A549 (cell line): ENCODE measurements around the gene DTD1. TPM values are rescaled to one million over a fixed set of nuclear protein-coding genes. Genes with fewer than 3 reads are reported as not detected.
"Not testable (repeated sequence)": the region's sequence is repeated elsewhere in the genome, so short reads cannot be mapped to it uniquely, and the experiment has no call there.

Source experiments
- ATAC-seq, 2 experiments: fragments of 200-7000 bp in 1 of 2; fragments of >200 bp in 1 of 2; cut with Nextera tagmentation in 1 of 2; cut with Tn5 transposase in 1 of 2; 3 replicates each; pipeline versions ENCODE4 v1.8.0 to v1.9.1; 2018 to 2020; ENCODE audit warnings: mild to moderate bottlenecking in 1 of 2, moderate library complexity in 1 of 2
- CTCF ChIA-PET: fragments of 300-600 bp; sonication (Branson Sonifier 250); formaldehyde crosslinking; extraction: SDS; loops from one replicate; lab custom pipeline; 2021; ENCODE audit warnings: antibody characterized with exemption, inconsistent platforms; lab: Yijun Ruan, JAX
- POLR2A ChIA-PET: fragments of 350-600 bp; formaldehyde crosslinking; extraction: SDS; loops from one replicate; lab custom pipeline; 2021; ENCODE audit warnings: antibody characterized with exemption, inconsistent platforms; lab: Yijun Ruan, JAX
- DNase-seq, 2 experiments: peaks; one replicate each; pipeline versions ENCODE4 v3.0.0 to v3.0.0-alpha.2; 2011 to 2016; ENCODE audit warnings: low read depth in 1 of 2, low spot score in 1 of 2
- FAIRE-seq: peaks from 2 replicates; lab custom pipeline; 2011; peaks lifted over from hg19 to GRCh38; lab: Jason Lieb, UNC
- H3K27ac ChIP-seq, 2 experiments: fragments of >200 bp; sonication (Bioruptor Twin); formaldehyde crosslinking; 3 replicates each; pipeline ENCODE4 v1.5.1; 2016 to 2017
- H3K4me1 ChIP-seq: fragments of >200 bp; sonication (Bioruptor Twin); formaldehyde crosslinking; 3 replicates; pipeline ENCODE4 v1.6.1; 2016
- H3K4me2 ChIP-seq: fragments of >200 bp; sonication (Bioruptor Twin); formaldehyde crosslinking; 3 replicates; pipeline ENCODE4 v1.6.1; 2016
- H3K4me3 ChIP-seq: fragments of >200 bp; sonication (Bioruptor Twin); formaldehyde crosslinking; 3 replicates; pipeline ENCODE4 v1.5.1; 2016
- H3K9me3 ChIP-seq: fragments of >200 bp; sonication (Bioruptor Twin); formaldehyde crosslinking; 3 replicates; pipeline ENCODE4 v1.6.1; 2016
- ATOH8 ChIP-seq: fragments of 250-450 bp; sonication (Bioruptor Pico); IDR thresholded peaks from 2 replicates; pipeline ENCODE4 v1.5.0; 2020; ENCODE audit warnings: low read depth, mild to moderate bottlenecking, moderate library complexity
- BHLHE40 ChIP-seq: IDR thresholded peaks from 2 replicates; pipeline ENCODE4 v1.6.1; 2012; ENCODE audit warnings: low read depth, low read length, inconsistent platforms
- CBX2 ChIP-seq: fragments of 200-600 bp; sonication (generic); IDR thresholded peaks from 2 replicates; pipeline ENCODE4 v1.6.1; 2016; ENCODE audit warnings: low read depth, mild to moderate bottlenecking, borderline replicate concordance
- CEBPB ChIP-seq, 2 experiments: fragments of >200 bp in 1 of 2; sonication (Bioruptor Twin) in 1 of 2; formaldehyde crosslinking in 1 of 2; IDR thresholded peaks; 2 replicates each; pipeline ENCODE4 v1.6.1; 2012 to 2016
- CTCF ChIP-seq: fragments of >200 bp; sonication (Bioruptor Twin); formaldehyde crosslinking; IDR thresholded peaks from 3 replicates; pipeline ENCODE4 v1.5.1; 2016
- ELK1 ChIP-seq: fragments of 150-350 bp; IDR thresholded peaks from 2 replicates; pipeline ENCODE4 v1.6.1; 2014; ENCODE audit warnings: low read depth, mild to moderate bottlenecking, low read length
- HEYL ChIP-seq: fragments of 250-450 bp; sonication (Bioruptor Pico); IDR thresholded peaks from 2 replicates; pipeline ENCODE4 v1.8.0; 2021; ENCODE audit warnings: mild to moderate bottlenecking, moderate library complexity
- HOXA7 ChIP-seq: fragments of 250-450 bp; sonication (Bioruptor Pico); IDR thresholded peaks from 2 replicates; pipeline ENCODE4 v1.5.0; 2020; ENCODE audit warnings: mild to moderate bottlenecking, moderate library complexity
- JUN ChIP-seq, 2 experiments: fragments of >200 bp; sonication (Bioruptor Twin); formaldehyde crosslinking; IDR thresholded peaks; 2 replicates in 1 of 2; 3 replicates in 1 of 2; pipeline ENCODE4 v1.6.1; 2016 to 2017
- KDM1A ChIP-seq: fragments of 200-600 bp; sonication (generic); IDR thresholded peaks from 2 replicates; pipeline ENCODE4 v1.6.1; 2016; ENCODE audit warnings: low read depth, mild to moderate bottlenecking
- MAFK ChIP-seq: fragments of 450-650 bp; IDR thresholded peaks from 2 replicates; pipeline ENCODE4 v1.6.1; 2014; ENCODE audit not compliant: partially characterized antibody
- PBX3 ChIP-seq: IDR thresholded peaks from 2 replicates; pipeline ENCODE4 v1.6.1; 2012
- REST ChIP-seq: fragments of 200-600 bp; sonication (generic); IDR thresholded peaks from 2 replicates; pipeline ENCODE4 v1.6.1; 2016; ENCODE audit warnings: antibody characterized with exemption, mild to moderate bottlenecking, moderate library complexity
- RNF2 ChIP-seq: fragments of 200-600 bp; sonication (generic); IDR thresholded peaks from 2 replicates; pipeline ENCODE4 v1.6.1; 2016; ENCODE audit warnings: low read depth, mild to moderate bottlenecking, antibody characterized with exemption, moderate library complexity, borderline replicate concordance
- ZC3H11A ChIP-seq: fragments of 450-650 bp; IDR thresholded peaks from 2 replicates; pipeline ENCODE4 v1.6.1; 2014; ENCODE audit warnings: antibody characterized with exemption, mild to moderate bottlenecking
- ZNF302 ChIP-seq: fragments of 250-450 bp; sonication (Bioruptor Pico); IDR thresholded peaks from 2 replicates; pipeline ENCODE4 v1.9.0; 2021; ENCODE audit warnings: inconsistent platforms, mild to moderate bottlenecking, moderate library complexity
- WGBS: methylation state at CpG from one replicate; pipeline ENCODE4 v1.1.6; 2017; ENCODE audit errors: missing lambda C conversion rate; 5-methylcytosine and 5-hydroxymethylcytosine counted together
- polyA plus RNA-seq, 4 experiments: library from polyadenylated mRNA; depleted of rRNA in 3 of 4; stranded (reverse); fragments of >200 nt; fragmentation: RNase III in 1 of 4; extraction: RNeasy Plus Mini Kit Qiagen cat#74134 plus additional on column Dnase treatment in 1 of 4; gene quantifications; 2 replicates in 3 of 4; 3 replicates in 1 of 4; pipeline ENCODE4 v1.2.3, GENCODE V29; 2011 to 2017

The DTD1 gene
- polyA plus RNA-seq, 2 of the 4 experiments (the other 2 are of a cell fraction): 72.8 to 99.3 TPM

- H3K27ac ChIP-seq: no peak overlapping the region
- no peak overlapping the region for H3K4me3 ChIP-seq
- no peak for ATAC-seq
- no peak overlapping the region for H3K4me2 ChIP-seq
- CTCF ChIA-PET: no interaction called here
- TF ChIP-seq JUN (IDR thresholded peaks at IDR 0.05) (no peak), MAFK (no peak)
- POLR2A ChIA-PET: no interaction called here
- WGBS: 35% methylated on average over 5 of the region's 5 CpGs
- H3K4me1 ChIP-seq: no peaks in the 10 kb centered on the region
- no peak for FAIRE-seq
- DNase-seq: no peak
- no peaks in the 10 kb centered on the region for H3K9me3 ChIP-seq
Observed at GRCh38 chr20:18783385-18783959, 195.6 kb downstream of the DTD1 start.

GRCh38 chr20:18787046-18787445, 199.2 kb downstream of the DTD1 start:
- H3K4me1 ChIP-seq, CTCF ChIA-PET, H3K4me3 ChIP-seq, H3K4me2 ChIP-seq, H3K27ac ChIP-seq, POLR2A ChIA-PET, FAIRE-seq, ATAC-seq, DNase-seq, H3K9me3 ChIP-seq: not testable (repeated sequence)
- WGBS: 6% methylated on average over 2 of the region's 2 CpGs

GRCh38 chr20:18788021-18788420, 200.2 kb downstream of the DTD1 start:
- ATAC-seq (no peak), DNase-seq (no peak), FAIRE-seq (no peak)
- no peak overlapping the region for H3K4me2 ChIP-seq
- H3K4me1 ChIP-seq: no peaks in the 10 kb centered on the region
- CTCF ChIA-PET: no interaction called here
- no peak overlapping the region for H3K27ac ChIP-seq
- no peak overlapping the region for H3K4me3 ChIP-seq
- no peaks in the 10 kb centered on the region for H3K9me3 ChIP-seq
- TF ChIP-seq ZC3H11A (no peak), CBX2 (no peak), ELK1 (no peak), REST (no peak), HEYL (no peak)
- POLR2A ChIA-PET: no interaction called here

GRCh38 chr20:18790787-18791186, 202.9 kb downstream of the DTD1 start:
- no peak for DNase-seq
- Histone ChIP-seq H3K9me3 (no peaks in the 10 kb centered on the region), H3K27ac (no peak overlapping the region), H3K4me1 (no peaks in the 10 kb centered on the region), H3K4me3 (no peak overlapping the region), H3K4me2 (no peak overlapping the region)
- ChIA-PET CTCF (interaction anchor here (1.2 kb wide), 1 partner anchor 10 kb away, joined by 3 read pairs; no protein-coding TSS in a partner anchor), POLR2A (no interaction called here)
- 3% methylated on average over 3 of the region's 3 CpGs for WGBS
- ATAC-seq: no peak
- FAIRE-seq: no peak
- TF ChIP-seq CTCF (no peak), HOXA7 (no peak), BHLHE40 (no peak), ATOH8 (CRISPR knock-in tag) (no peak), ZNF302 (no peak), MAFK (no peak), REST (no peak), RNF2 (no peak), JUN (IDR thresholded peaks at IDR 0.05) (no peak), KDM1A (no peak), CEBPB (IDR thresholded peaks at IDR 0.05) (no peak), PBX3 (no peak)
